NCI-H345 (cell line): ENCODE measurements around the gene NKX6-2.
"Not testable (repeated sequence)": the region's sequence is repeated elsewhere in the genome, so short reads cannot be mapped to it uniquely, and the experiment has no call there.

Source experiments
- DNase-seq: peaks from one replicate; lab custom pipeline; 2025; lab: John Stamatoyannopoulos, UW

NKX6-2 gene

GRCh38 chr10:132785723-132786475 lies at the start of gene NKX6-2:
Gene NKX6-2, minus strand, starts transcription at chr10:132786147. Its CDS starts 199 bp downstream, at chr10:132785948.
- DNase-seq, result no peak

GRCh38 chr10:132834891-132835847 lies 49.2 kb upstream of the NKX6-2 start:
- no peak for DNase-seq

GRCh38 chr10:132834311-132834761 lies 48.4 kb upstream of the NKX6-2 start:
- DNase-seq, result no peak

- DNase-seq, result no peak
Observed at GRCh38 chr10:132833421-132834111, 47.6 kb upstream of the NKX6-2 start.

GRCh38 chr10:132832186-132832969 lies 46.4 kb upstream of the NKX6-2 start:
- no peak for DNase-seq

- no peak for DNase-seq
Observed at GRCh38 chr10:132829403-132829802, 43.5 kb upstream of the NKX6-2 start.

- DNase-seq, result no peak
Observed at GRCh38 chr10:132828681-132829080, 42.7 kb upstream of the NKX6-2 start.

- DNase-seq, result no peak
Observed at GRCh38 chr10:132827861-132828539, 42.1 kb upstream of the NKX6-2 start.

- no peak for DNase-seq
Observed at GRCh38 chr10:132827423-132827789, 41.5 kb upstream of the NKX6-2 start.

- DNase-seq, result no peak
Observed at GRCh38 chr10:132826524-132827422, 40.8 kb upstream of the NKX6-2 start.

- DNase-seq, result not testable (repeated sequence)
Observed at GRCh38 chr10:132825783-132826523, 40.0 kb upstream of the NKX6-2 start.

GRCh38 chr10:132820056-132820455 lies 34.1 kb upstream of the NKX6-2 start:
- DNase-seq, result no peak

GRCh38 chr10:132817701-132818211 lies 31.8 kb upstream of the NKX6-2 start:
- no peak for DNase-seq

- DNase-seq, result no peak
Observed at GRCh38 chr10:132816718-132817117, 30.8 kb upstream of the NKX6-2 start.

GRCh38 chr10:132815168-132815857 lies 29.4 kb upstream of the NKX6-2 start:
- DNase-seq, result no peak

- DNase-seq, result no peak
Observed at GRCh38 chr10:132814469-132814856, 28.5 kb upstream of the NKX6-2 start.

- no peak for DNase-seq
Observed at GRCh38 chr10:132813560-132814468, 27.9 kb upstream of the NKX6-2 start.
